Measurements from ENCODE around the gene RPS29. TPM values are rescaled to one million over a fixed set of nuclear protein-coding genes. Genes with fewer than 3 reads are reported as not detected.

The RPS29 gene
- total RNA-seq, 1 donor from 2014 or later = 2,262 TPM

- H3K27me3 ChIP-seq = no peaks in the 10 kb centered on the region
- H3K36me3 ChIP-seq = peaks cover 15 to 28% of the 10 kb centered on the region in 2 donors
- H3K27ac ChIP-seq = no peak overlapping the region
- H3K4me3 ChIP-seq = no peak overlapping the region
- H3K9me3 ChIP-seq = no peaks in the 10 kb centered on the region
- no peak for DNase-seq (ENCODE audit: low spot score in 2 of 2)
- no peak for TF ChIP-seq CTCF (IDR thresholded peaks at IDR 0.05)
- peaks cover 4 to 16% of the 10 kb centered on the region in 2 donors for H3K4me1 ChIP-seq
- intact Hi-C loops (cut with DNase I) = no loop called here
Measured at GRCh38 chr14:49582113-49582977, 3.8 kb downstream of the RPS29 start.

- intact Hi-C loops (cut with DNase I) = no loop called here
Measured at GRCh38 chr14:49581209-49582112, 4.7 kb downstream of the RPS29 start.

GRCh38 chr14:49579841-49580240 lies 6.3 kb downstream of the RPS29 start:
- Histone ChIP-seq H3K4me3 (no peak overlapping the region), H3K9me3 (no peaks in the 10 kb centered on the region), H3K27me3 (no peaks in the 10 kb centered on the region), H3K27ac (no peak overlapping the region), H3K4me1 (peaks cover under 1 to 10% of the 10 kb centered on the region in 2 donors), H3K36me3 (peaks cover 26 to 49% of the 10 kb centered on the region in 2 donors)
- no peak for TF ChIP-seq CTCF (IDR thresholded peaks at IDR 0.05)
- DNase-seq (ENCODE audit: low spot score in 2 of 2) = no peak
- intact Hi-C loops (cut with DNase I) = no loop called here

More at GRCh38 chr14:49581209-49582112, 4.7 kb downstream of the RPS29 start:
- peaks cover 4 to 16% of the 10 kb centered on the region in 2 donors for H3K4me1 ChIP-seq
- no peaks in the 10 kb centered on the region for H3K9me3 ChIP-seq
- H3K4me3 ChIP-seq = no peak overlapping the region
- H3K27ac ChIP-seq = no peak overlapping the region
- no peak for TF ChIP-seq CTCF (IDR thresholded peaks at IDR 0.05)
- no peak for DNase-seq (ENCODE audit: low spot score in 2 of 2)
- no peaks in the 10 kb centered on the region for H3K27me3 ChIP-seq
- peaks cover 20 to 37% of the 10 kb centered on the region in 2 donors for H3K36me3 ChIP-seq

- no peak for TF ChIP-seq CTCF (IDR thresholded peaks at IDR 0.05)
- Histone ChIP-seq H3K36me3 (peaks cover 16 to 37% of the 10 kb centered on the region in 2 donors), H3K4me1 (no peaks in the 10 kb centered on the region), H3K27ac (no peak overlapping the region), H3K9me3 (no peaks in the 10 kb centered on the region), H3K27me3 (no peaks in the 10 kb centered on the region), H3K4me3 (no peak overlapping the region)
- intact Hi-C loops (cut with DNase I) = no loop called here
- no peak for DNase-seq (ENCODE audit: low spot score in 2 of 2)
Measured at GRCh38 chr14:49578141-49578540, 8.0 kb downstream of the RPS29 start.

GRCh38 chr14:49574038-49574437 lies 12.1 kb downstream of the RPS29 start:
- Histone ChIP-seq H3K36me3 (peaks cover 11 to 22% of the 10 kb centered on the region in 2 donors), H3K4me1 (no peaks in the 10 kb centered on the region), H3K27me3 (no peaks in the 10 kb centered on the region), H3K9me3 (no peaks in the 10 kb centered on the region), H3K4me3 (no peak overlapping the region), H3K27ac (no peak overlapping the region)
- no peak for DNase-seq (ENCODE audit: low spot score in 2 of 2)
- no peak for TF ChIP-seq CTCF (IDR thresholded peaks at IDR 0.05)
- intact Hi-C loops (cut with DNase I) = no loop called here

Data from ascending aorta (tissue), 2 donors.